ENCODE data around the gene GXYLT1.
A peak's percentile ranks its signal among the peaks of the same experiment; 100 is the strongest.
"Not testable (repeated sequence)": the region's sequence is repeated elsewhere in the genome, so short reads cannot be mapped to it uniquely, and the experiment has no call there.

The GXYLT1 gene, protein sequence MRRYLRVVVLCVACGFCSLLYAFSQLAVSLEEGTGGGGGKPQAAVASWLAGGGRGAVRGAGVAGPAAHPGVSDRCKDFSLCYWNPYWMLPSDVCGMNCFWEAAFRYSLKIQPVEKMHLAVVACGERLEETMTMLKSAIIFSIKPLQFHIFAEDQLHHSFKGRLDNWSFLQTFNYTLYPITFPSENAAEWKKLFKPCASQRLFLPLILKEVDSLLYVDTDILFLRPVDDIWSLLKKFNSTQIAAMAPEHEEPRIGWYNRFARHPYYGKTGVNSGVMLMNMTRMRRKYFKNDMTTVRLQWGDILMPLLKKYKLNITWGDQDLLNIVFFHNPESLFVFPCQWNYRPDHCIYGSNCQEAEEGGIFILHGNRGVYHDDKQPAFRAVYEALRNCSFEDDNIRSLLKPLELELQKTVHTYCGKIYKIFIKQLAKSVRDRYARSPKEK

DNA sequence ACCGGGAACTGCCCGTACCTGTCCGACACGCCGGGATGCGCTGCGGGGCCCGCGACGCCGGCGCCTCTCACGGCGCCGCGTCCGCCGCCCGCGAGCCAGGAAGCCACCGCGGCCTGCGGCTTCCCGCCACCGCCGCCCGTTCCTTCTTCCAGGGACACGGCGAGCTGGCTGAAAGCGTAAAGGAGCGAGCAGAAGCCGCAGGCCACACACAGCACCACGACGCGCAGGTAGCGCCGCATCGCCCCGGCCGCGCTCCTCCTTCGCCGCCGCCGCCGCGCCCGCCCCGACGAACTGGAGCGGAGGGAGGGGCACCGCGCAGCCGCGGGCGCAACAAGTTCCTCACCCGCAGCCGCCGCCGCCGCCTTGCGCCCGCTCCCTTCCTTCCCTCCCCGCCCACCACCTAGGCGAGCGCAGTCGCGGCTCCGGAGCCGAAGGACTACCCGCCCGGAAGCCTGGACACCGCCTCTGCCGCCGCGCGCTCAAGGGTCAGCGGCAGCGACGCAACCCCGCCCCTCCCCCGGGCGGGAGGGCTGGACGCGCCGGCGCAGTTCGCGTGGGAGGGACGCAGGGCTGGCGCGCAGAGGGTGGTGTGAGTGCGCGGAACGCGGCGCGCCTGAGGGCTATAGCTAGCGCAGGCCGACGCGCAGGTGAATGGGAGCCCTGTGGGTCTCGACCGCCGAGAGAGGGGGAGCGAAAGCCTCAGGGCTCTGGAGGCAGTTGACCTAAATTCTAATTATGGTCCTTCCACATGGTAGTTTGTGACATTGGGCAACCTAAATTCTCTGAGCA is at the start of gene GXYLT1:
GXYLT1 (minus strand) TSS at position 467 of the 789 bp plus-strand sequence; CDS start at position 239, 228 bp downstream.
- peak; percentile 77 to 86 for DNase-seq

DNA sequence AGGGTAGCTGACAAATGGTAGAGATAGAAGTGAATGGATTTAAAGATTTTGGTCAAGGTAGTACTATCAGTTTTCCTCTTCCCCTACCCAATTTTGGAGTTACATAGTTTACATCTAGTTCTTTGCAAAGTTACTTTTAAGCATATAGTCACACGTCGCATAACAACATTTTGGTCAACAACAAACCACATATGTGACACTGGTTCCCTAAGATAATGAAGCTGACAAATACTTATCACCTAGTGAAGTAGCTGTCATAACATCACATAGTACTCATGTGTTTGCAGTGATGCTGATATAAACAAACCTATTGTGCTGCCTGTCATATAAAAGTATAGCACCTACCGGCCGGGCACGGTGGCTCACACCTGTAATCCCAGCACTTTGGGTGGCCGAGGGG is 48.0 kb upstream of the GXYLT1 start:
- no peak for DNase-seq

DNA sequence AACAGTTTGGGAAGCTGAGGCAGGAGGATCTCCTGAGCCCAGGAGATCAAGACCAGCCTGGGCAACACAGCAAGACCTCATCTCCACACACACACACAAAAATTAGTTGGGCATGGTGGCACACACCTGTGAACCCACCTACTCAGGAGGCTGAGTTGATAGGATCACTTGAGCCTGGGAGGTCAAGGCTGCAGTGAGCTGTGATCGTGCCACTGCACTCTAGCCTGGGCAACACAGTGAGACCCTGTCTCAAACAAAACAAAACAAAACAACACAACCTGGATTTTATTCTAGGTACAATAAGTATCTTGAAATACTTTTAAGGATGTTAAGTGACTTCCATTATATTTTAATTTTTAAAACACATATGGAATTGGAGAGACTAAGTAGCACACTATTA is 47.6 kb upstream of the GXYLT1 start:
- DNase-seq: no peak

DNA sequence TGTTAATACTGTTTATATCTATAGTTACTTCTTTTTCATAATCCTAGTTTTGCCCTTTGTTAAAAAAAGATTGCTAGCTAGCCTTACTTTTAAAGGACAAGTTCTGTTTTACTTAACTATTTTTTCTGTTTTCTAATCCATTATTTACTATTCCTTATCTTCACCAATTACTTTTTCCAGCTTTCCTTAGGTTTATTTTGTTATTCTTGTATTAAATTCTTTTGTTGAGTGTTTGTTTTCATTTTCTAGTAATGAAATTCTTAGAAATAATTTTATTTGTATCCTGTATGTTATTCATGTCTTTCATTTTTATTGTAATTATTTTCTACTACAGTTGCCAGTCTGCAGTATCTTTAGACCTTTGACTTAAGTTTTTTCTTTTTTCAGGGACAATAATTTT is 45.7 kb upstream of the GXYLT1 start:
- DNase-seq: no peak

DNA sequence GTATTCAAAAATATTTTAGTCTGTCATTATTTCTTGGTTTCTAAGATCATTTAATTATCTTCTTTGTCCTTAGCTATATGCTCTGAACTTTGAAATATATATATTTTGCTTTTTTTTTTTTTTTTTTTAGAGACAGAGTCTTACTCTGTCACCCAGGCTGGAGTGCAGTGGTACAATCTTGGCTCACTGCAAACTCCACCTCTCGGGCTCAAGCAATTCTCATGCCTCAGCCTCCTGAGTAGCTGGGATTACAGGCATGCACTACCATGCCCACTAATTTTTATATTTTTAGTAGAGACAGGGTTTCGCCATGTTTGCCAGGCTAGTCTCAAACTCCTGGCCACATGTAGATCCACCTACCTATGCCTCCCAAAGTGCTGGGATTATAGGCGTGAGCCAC is 43.6 kb upstream of the GXYLT1 start:
- DNase-seq: not testable (repeated sequence)

DNA sequence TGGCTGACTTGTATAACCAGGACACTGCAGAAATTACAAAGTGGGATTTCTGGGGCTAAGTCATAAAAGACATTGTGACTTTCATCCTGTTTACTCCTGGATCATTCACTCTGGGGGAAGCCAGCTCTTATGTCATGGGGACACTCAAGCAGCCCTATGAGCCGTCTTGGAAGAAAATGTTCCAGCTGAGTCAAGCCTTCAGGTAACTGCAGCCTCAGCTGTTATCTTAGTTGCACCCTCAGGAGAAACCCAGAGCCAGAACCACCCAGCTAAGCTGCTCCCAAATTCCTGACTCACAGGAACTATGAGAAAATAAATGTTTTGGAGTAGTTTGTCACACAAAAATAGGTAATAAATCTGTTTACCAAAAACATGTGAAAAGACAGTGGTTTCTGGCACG is 43.1 kb upstream of the GXYLT1 start:
- no peak for DNase-seq

DNA sequence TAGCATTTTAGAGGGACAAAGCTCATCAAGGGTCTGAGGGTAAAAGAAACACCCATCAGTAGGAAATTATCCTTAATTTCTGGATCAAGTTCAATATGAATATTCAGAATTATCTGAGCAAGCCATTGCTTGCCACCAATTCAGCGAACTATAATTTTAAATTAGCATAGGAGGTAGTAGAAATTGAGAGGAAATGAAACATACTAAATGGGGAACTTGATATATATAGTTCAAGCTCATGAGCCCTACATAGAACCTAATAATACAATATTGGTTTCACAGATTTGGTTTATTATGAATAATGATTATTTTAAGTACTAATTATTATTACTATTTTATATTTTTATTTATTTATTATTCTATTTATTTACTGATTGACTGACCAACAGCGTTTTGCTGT is 42.1 kb upstream of the GXYLT1 start:
- DNase-seq: no peak

DNA sequence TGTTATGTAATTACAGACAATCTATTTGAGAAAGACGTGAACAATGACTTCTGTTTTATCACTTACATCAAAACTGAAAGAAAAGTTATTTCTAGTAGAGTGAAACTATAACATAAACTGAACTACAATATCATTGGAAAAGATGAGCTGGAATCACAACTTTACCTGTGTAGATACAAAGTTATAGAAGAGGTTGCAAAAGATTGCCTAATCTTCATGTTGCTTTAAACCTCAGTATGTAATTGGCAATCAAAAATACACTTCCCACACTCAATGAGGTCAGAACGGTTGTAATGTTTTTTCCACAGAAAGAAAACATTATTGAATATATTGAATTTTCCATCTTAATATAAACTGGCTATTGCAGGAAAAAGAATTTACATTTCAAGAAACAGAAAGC is 37.7 kb upstream of the GXYLT1 start:
- no peak for DNase-seq

DNA sequence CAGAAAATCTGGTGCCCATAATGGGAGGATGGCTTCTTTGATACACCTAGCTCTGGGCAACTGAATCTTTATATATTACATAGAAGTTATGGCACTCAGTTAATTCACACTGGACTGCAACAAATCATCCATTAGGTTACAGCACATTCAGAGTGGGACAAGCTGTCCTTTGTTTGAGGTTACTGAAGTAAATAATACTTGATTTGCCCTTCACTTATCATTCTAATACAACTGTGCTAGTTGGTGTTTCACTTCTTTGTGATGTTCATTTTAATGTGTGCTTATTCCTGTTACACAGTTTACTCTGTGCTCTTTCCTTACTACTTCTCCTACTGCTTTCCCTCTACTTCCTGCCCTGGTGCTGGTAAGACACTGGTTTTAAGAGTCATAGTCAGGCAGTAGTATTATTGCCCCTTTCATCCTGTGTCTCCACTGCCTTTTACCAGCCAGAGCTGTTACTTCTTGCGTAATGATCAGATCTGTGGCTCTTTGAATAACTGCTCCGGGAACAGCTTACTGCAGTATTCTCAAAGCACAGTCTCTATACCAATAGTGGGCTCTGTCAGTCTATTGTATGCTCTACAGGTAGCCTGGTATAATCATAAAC is 36.4 kb upstream of the GXYLT1 start:
- DNase-seq: peak in 1 of 2 donors; percentile 10

DNA sequence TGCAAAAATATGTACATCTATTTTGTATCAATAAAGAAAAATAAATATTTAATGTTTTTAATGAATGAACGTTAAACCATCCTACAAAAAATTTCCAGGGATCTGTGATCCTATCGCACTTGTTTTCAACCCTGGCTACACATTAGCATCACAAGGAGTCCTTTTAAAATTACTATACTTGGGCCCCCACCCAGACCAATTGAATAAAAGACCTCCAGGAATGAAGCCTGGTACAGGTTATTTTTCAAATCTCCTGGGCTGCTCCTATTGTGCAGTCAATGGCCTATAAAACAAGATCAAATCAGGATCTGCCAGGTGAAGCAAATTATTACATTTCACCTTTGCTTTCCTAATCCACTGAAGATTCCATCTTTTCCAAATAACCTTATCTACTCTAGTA is 33.4 kb upstream of the GXYLT1 start:
- DNase-seq: no peak

DNA sequence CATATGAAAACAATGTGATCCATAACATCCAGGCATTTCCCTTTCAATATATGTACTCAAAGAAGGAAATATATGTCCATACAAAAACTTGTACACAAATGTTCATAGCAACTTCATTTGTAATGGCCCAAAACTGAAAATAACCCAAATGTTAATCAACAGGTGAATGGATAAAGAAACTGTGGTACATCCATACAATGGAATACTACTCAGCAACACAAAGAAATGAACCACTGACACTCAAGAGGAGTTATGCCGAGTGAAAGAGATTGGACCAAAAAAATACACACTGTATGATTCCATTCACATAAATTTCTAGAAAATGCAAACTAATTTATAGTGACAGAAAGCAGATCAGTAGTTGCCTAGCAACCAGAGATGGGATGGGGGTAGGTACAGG is 30.3 kb upstream of the GXYLT1 start:
- no peak for DNase-seq

DNA sequence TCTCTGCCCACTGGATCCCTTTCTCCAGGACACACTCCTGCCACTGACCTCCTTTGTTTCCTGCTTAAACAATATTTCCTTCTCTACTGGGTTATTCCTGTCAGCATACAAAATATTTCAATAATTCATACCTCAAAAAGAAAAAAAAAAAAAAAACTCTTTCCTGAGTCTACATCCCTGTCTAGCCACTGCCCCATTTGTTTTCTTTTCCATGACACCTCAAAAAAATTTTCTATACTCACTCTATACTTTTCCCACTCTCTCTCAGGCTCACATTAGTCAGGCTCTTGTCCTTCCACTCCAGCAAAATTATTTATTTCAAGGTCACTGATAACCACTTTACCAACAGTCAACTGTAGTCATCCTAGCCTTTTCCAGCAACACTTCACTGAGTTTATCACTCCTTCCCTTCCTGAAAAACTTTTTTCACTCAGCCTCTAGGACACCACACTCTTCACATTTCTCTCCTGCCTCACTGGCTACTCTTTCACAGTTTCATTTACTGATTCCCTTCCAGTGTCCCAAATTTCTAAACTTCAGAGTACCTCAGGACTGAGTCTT is 29.4 kb upstream of the GXYLT1 start:
- DNase-seq: no peak

DNA sequence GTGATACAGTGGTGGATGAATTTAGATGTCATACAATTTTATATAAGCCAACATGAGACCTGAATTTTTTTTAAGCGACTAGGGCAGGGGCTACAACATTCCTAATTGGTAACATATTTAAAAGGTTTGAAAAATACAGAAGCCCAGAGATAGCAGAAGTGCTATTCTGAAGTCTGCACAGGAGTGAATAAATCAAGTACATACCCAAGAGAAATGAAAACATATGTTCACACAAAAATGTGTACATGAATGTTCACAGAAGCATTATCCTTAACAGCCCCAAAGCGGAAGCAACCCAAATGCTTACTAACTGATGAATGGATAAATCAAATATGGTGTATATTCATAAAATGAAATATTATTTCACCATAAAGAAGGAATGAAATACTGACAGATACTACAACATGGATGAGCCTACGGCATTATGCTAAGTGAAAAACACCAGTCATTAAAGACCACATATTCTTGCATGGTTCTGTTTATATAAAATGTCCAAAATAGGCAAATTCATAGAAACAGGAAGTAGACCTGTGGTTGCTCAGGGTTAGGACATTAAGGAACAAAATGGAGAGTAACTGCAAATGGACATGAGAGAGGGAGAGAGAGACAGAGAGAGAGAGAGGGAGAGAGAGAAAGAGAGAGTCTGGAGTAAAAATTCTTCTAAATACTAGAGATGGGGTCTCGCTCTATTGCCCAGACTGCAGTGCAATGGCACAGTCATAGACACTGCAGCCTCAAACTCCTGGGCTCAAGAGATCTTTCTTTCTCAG is 28.0 kb upstream of the GXYLT1 start:
- no peak for DNase-seq

DNA sequence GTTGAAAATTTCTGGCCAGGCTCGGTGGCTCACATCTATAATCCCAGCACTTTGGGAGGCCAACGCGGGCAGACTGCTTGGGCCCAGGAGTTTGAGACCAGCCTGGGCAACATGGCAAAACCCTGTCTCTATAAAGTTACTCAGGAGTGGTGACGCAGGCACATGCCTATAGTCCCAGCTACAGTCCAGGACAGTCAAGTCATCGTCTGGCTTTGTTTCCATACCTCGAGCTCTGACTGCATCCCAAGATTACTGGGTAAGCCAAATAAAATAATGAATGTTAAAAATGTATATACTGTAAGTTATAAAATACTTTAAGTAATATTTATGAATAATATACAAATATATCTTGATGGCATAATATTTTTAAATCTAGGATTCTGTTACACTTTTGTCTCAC is 23.0 kb upstream of the GXYLT1 start:
- no peak for DNase-seq

DNA sequence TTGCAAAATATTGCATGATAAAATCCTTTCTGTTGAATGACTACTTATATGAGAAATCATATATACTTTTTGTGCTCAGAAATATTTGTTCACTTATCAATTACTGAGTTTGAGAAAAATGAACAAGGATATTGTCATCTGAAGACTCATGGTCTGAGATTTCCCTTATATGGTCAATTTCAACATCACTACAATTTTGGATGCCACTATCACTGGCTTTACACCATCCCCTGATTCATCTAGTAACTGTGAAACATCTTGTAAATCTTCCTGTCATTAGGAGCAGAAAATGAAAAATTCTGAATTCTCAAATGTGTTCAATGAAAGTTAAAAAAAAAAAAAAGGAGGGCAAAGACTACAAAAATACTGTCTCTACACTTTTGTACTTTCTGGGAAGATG is 21.8 kb upstream of the GXYLT1 start:
- no peak for DNase-seq

DNA sequence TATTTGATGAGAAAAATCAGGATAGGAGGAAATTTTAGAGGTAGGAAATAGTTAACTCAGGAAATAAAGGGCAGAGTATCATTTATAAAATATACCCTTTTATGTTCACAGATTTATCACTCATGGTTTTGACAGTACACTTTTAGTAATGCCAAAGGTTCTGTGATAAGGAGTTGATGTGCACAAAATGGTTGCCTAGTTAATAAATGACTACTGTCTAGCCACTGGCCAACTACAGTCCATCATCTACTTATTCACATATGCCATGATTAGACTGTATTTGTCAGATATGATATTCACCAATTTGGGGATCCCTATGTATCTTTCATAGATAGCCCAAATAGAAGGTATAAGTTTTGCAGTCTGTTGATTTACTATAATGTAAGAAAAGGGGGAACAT is 19.2 kb upstream of the GXYLT1 start:
- no peak for DNase-seq

DNA sequence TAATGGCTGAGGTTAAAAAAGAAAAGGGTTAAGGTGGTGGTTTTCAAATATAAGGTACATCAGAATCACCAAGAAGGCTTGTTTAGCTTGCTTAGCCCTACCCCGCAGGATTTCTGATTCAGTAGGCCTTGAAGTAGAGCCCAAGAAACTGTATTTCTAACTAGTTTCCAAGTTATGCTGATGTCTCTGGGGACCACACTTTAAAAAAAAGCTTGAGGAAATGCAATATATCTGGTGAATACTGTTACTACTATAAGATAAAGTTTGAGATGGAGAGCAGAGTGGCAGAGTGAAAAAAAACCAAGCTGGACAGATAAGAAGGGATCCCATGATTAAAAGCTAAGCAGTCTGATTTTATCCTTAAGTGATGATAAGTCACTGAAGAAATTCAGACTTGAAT is 18.3 kb upstream of the GXYLT1 start:
- DNase-seq: no peak

DNA sequence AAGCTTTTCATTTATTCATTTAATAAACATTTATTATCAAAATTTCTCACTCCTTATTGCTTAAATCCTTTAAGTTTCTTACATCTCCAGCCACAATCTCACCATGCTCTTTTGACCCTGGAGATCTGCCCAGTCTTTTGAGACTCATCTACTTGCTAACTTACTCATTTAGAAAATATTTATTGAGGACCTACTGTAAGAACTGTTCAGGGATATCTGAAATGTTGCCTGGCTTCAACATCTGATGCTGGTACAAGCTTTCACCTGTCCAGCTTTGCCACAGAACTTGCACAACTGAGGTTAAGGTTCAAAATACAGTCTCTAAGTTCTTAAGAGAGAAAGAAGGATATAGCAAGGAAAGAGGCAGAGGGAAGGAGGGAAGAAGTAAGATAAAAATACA is 17.5 kb upstream of the GXYLT1 start:
- DNase-seq: no peak

DNA sequence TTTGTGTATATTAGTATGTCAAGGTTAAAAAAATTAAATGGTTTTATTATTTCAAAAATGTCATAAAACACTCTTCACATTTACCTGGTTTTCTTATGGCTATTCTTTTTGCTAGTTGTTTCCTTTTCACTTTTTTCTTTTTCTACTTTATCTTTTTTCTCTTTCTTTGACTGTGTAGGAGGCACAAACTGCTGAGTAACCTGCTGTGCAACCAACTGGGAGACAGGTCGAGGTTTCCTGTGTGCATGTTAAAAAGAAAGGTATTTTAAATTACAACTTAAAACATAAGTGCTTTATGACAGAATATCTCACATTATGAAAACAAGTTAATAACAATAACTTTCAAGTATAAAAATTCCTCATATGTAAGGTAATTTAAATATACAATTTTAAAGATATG is 16.9 kb upstream of the GXYLT1 start:
- DNase-seq: no peak

DNA sequence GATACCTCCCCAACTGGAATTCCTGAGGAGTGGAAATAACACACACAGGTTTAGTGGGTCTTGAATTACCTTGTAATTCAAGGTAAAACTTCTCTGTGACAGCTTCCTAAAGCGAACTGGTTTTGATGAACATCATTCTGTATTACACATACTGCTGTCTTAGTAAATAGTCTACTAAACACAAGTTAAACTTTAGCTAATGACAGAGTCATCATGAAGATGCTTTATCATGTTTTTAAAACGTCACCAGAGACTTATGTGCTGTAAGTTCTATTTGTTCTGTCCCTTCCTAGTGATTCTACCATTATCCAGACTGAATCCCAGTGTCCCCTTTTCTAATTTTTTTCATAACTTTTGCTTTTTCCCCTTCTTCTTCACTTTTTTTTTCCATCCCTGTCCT is 11.6 kb upstream of the GXYLT1 start:
- DNase-seq: no peak

DNA sequence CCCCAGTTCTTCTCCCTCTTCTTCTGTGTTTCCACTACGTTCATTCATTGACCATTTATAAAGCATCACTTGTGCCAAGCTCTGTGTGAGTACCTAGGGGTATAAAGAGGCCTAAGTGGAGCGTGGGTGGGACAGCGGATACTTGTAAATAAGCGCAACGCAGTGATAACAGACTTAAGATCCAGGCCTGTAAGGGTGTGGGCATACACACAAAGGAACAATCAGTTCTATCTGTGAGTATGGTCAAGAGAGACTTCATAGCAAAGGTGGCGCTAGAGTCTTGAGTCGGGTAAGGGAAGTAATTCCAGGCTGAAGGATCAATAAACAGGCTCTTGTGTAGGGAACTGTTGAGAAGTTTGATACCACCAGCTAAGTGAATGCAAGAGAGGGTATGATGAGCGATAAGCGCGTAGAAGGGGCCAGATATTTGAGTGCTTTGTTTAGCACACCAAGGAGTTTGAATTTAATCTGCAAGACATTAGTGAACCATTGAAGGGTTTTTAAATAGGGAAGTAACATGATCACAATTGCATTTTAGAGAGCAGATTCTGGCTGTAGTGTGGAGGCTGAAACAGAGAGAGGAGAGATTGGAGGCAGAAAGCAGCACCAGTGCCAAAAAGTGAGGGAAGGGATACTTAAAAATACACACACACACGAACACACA is 1.0 kb upstream of the GXYLT1 start:
- DNase-seq: no peak

DNA sequence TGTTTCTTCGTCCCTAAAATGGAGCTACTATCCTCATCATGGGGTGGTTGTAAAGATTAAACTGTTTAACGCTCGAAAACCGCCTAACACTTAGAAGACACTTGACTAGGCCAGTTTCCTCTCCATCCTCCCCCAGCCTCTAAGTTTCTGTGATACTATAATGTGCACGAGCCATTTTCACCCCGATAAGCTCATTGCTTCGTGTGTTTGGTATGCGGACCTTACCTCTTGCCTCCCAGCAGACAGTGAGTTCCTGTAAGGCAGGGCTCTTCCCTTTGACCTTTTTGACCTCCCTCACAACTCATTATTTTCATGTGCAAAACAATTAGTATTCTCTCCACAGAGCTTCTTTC is 499 bp upstream of the GXYLT1 start:
- no peak for DNase-seq

DNA sequence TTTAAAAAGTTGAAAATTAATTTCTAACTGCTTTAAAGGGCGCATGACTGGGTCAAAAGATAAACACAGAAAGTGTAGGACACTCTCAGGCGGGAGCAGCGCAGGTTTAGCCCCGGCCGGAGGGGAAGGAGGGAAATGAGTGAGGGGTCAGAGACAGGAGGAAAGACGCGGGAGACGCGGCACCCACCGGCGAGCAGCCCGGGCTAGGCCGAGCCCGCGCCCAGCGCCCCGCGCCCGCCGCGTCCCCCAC is 591 bp downstream of the GXYLT1 start:
- no peak for DNase-seq
